Measurements from ENCODE around the gene LRIT2.

Gene LRIT2

GRCh38 chr10:84225427-84226173 lies at the start of gene LRIT2:
Gene LRIT2 (minus strand): TSS chr10:84225544. CDS start chr10:84225520, 24 bp downstream.
- no peak for DNase-seq

- DNase-seq = no peak
Measured at GRCh38 chr10:84270708-84271107, 45.4 kb upstream of the LRIT2 start.

- no peak for DNase-seq
Measured at GRCh38 chr10:84269773-84270172, 44.4 kb upstream of the LRIT2 start.

- DNase-seq = no peak
Measured at GRCh38 chr10:84269162-84269561, 43.8 kb upstream of the LRIT2 start.

GRCh38 chr10:84267503-84268126 lies 42.3 kb upstream of the LRIT2 start:
- peak; percentile 66 for DNase-seq

GRCh38 chr10:84265418-84265817 lies 40.1 kb upstream of the LRIT2 start:
- DNase-seq = no peak

- peak; percentile 71 for DNase-seq
Measured at GRCh38 chr10:84264611-84265141, 39.3 kb upstream of the LRIT2 start.

GRCh38 chr10:84263716-84264115 lies 38.4 kb upstream of the LRIT2 start:
- DNase-seq = no peak

- no peak for DNase-seq
Measured at GRCh38 chr10:84262190-84262956, 37.0 kb upstream of the LRIT2 start.

GRCh38 chr10:84261236-84261915 lies 36.0 kb upstream of the LRIT2 start:
- DNase-seq = no peak

- DNase-seq = no peak
Measured at GRCh38 chr10:84258034-84258695, 32.8 kb upstream of the LRIT2 start.

- no peak for DNase-seq
Measured at GRCh38 chr10:84257343-84258020, 32.1 kb upstream of the LRIT2 start.

GRCh38 chr10:84256510-84257342 lies 31.4 kb upstream of the LRIT2 start:
- DNase-seq = peak; percentile 29

- DNase-seq = no peak
Measured at GRCh38 chr10:84254552-84255478, 29.5 kb upstream of the LRIT2 start.

GRCh38 chr10:84248794-84249193 lies 23.4 kb upstream of the LRIT2 start:
- DNase-seq = no peak

GRCh38 chr10:84247496-84247895 lies 22.2 kb upstream of the LRIT2 start:
- DNase-seq = no peak

- DNase-seq = no peak
Measured at GRCh38 chr10:84244651-84245270, 19.4 kb upstream of the LRIT2 start, which contains the start of gene RGR. Gene RGR (plus strand): TSS chr10:84245053. CDS start chr10:84245091, 38 bp downstream.

- no peak for DNase-seq
Measured at GRCh38 chr10:84243759-84244158, 18.4 kb upstream of the LRIT2 start.

- DNase-seq = no peak
Measured at GRCh38 chr10:84241185-84241790, 15.9 kb upstream of the LRIT2 start, which contains the start of gene LRIT1. Gene LRIT1 (minus strand): TSS chr10:84241546. CDS start chr10:84241439, 107 bp downstream.
